ENCODE results near the gene ESRRA. TPM values are rescaled to one million over a fixed set of nuclear protein-coding genes. Genes with fewer than 3 reads are reported as not detected.

ESRRA gene
- total and polyA plus RNA-seq, 10 of the 15 experiments (the other 5 are each of a cell fraction or from before 2014, with no cell fraction given), result 0.32 to 48.9 (median 12.6) TPM

DNA sequence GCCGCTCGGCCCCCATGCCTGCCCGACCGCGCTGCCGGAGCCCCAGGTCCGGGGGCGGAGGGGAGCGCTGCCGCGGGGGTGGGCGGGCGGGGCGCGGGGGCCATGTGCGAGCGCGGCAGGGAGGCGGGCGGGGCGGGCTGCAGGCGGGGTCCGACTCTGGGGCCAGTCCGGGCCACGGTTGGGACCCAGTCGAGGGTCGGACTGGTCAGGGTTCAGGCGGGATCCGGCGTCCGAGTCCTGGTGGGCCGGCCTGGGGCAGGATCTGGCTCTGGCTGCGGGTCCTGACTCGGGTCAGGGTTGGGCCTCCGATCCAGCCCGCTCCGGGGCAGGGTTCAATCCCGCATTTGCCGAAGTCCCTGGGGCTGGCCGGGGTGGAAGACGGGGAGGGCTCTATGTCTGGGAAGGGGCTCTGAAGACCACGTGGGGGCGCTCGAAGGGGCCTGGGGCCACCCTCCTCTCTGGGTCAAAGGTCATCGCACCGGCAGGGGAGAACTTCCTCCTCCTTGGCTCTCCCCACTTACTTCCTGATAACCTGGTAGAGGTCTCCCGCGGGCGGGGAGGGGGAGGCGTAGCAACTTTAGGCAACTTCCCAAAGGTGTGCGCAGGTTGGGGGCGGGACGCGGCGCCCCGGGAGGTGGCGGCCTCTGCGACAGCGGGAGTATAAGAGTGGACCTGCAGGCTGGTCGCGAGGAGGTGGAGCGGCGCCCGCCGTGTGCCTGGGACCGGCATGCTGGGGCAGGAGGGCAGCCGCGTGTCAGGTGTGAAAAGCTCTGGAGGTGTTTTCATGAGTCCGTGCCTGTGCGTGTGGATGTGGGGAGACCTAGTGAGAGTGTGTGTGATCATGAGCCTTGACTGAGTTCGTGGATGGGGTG, 603 bp downstream of the ESRRA start (continued):
- TF ChIP-seq NFYB (IDR thresholded peaks at IDR 0.05; ENCODE audit: insufficient read depth, low read depth, low read length) (no peak), CHD4 (IDR thresholded peaks at IDR 0.05) (no peak), TCF12 (IDR thresholded peaks at IDR 0.05; ENCODE audit: low read depth, low read length) (no peak), TCF3 (IDR thresholded peaks at IDR 0.05; ENCODE audit: borderline replicate concordance, insufficient read depth, low read depth, low read length) (0 out of 2 replicates have a peak, but pooled peaks have one; percentile 15), SUZ12 (IDR thresholded peaks at IDR 0.05; ENCODE audit: unreplicated experiment) (no peak), LARP7 (IDR thresholded peaks at IDR 0.05) (no peak; the same call in 1 of the 2 replicates), NRF1 (conservative IDR thresholded peaks at IDR 0.05; ENCODE audit: low read depth, low read length) (no peak), JUNB (IDR thresholded peaks at IDR 0.05) (no peak), NBN (IDR thresholded peaks at IDR 0.05) (peak; percentile 47; the same call in 1 of the 2 replicates), PAX8 (IDR thresholded peaks at IDR 0.05) (no peak), KAT2A (conservative IDR thresholded peaks at IDR 0.05; ENCODE audit: control insufficient read depth, low read depth, low read length) (no peak), CBFB (IDR thresholded peaks at IDR 0.05; ENCODE audit: low read depth) (no peak), NR2F1 (conservative IDR thresholded peaks at IDR 0.05) (peak; percentile 98), JUND (IDR thresholded peaks at IDR 0.05; ENCODE audit: low read depth, low read length) (no peak), ZNF274 (IDR thresholded peaks at IDR 0.05; ENCODE audit: insufficient read depth, insufficient read length) (no peak)
- TF ChIP-seq, protein P1, sequence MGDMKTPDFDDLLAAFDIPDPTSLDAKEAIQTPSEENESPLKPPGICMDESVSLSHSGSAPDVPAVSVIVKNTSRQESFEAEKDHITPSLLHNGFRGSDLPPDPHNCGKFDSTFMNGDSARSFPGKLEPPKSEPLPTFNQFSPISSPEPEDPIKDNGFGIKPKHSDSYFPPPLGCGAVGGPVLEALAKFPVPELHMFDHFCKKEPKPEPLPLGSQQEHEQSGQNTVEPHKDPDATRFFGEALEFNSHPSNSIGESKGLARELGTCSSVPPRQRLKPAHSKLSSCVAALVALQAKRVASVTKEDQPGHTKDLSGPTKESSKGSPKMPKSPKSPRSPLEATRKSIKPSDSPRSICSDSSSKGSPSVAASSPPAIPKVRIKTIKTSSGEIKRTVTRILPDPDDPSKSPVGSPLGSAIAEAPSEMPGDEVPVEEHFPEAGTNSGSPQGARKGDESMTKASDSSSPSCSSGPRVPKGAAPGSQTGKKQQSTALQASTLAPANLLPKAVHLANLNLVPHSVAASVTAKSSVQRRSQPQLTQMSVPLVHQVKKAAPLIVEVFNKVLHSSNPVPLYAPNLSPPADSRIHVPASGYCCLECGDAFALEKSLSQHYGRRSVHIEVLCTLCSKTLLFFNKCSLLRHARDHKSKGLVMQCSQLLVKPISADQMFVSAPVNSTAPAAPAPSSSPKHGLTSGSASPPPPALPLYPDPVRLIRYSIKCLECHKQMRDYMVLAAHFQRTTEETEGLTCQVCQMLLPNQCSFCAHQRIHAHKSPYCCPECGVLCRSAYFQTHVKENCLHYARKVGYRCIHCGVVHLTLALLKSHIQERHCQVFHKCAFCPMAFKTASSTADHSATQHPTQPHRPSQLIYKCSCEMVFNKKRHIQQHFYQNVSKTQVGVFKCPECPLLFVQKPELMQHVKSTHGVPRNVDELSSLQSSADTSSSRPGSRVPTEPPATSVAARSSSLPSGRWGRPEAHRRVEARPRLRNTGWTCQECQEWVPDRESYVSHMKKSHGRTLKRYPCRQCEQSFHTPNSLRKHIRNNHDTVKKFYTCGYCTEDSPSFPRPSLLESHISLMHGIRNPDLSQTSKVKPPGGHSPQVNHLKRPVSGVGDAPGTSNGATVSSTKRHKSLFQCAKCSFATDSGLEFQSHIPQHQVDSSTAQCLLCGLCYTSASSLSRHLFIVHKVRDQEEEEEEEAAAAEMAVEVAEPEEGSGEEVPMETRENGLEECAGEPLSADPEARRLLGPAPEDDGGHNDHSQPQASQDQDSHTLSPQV (IDR thresholded peaks at IDR 0.05), result no peak
- TF ChIP-seq, protein P2, sequence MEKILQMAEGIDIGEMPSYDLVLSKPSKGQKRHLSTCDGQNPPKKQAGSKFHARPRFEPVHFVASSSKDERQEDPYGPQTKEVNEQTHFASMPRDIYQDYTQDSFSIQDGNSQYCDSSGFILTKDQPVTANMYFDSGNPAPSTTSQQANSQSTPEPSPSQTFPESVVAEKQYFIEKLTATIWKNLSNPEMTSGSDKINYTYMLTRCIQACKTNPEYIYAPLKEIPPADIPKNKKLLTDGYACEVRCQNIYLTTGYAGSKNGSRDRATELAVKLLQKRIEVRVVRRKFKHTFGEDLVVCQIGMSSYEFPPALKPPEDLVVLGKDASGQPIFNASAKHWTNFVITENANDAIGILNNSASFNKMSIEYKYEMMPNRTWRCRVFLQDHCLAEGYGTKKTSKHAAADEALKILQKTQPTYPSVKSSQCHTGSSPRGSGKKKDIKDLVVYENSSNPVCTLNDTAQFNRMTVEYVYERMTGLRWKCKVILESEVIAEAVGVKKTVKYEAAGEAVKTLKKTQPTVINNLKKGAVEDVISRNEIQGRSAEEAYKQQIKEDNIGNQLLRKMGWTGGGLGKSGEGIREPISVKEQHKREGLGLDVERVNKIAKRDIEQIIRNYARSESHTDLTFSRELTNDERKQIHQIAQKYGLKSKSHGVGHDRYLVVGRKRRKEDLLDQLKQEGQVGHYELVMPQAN (conservative IDR thresholded peaks at IDR 0.05), result peak; percentile 59; the same call in 1 of the 2 replicates
- TF ChIP-seq, protein P3, sequence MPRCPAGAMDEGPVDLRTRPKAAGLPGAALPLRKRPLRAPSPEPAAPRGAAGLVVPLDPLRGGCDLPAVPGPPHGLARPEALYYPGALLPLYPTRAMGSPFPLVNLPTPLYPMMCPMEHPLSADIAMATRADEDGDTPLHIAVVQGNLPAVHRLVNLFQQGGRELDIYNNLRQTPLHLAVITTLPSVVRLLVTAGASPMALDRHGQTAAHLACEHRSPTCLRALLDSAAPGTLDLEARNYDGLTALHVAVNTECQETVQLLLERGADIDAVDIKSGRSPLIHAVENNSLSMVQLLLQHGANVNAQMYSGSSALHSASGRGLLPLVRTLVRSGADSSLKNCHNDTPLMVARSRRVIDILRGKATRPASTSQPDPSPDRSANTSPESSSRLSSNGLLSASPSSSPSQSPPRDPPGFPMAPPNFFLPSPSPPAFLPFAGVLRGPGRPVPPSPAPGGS (IDR thresholded peaks at IDR 0.05; ENCODE audit: borderline replicate concordance, insufficient read depth, low read depth, low read length, poor library complexity, severe bottlenecking), result no peak
- TF ChIP-seq, protein P4, sequence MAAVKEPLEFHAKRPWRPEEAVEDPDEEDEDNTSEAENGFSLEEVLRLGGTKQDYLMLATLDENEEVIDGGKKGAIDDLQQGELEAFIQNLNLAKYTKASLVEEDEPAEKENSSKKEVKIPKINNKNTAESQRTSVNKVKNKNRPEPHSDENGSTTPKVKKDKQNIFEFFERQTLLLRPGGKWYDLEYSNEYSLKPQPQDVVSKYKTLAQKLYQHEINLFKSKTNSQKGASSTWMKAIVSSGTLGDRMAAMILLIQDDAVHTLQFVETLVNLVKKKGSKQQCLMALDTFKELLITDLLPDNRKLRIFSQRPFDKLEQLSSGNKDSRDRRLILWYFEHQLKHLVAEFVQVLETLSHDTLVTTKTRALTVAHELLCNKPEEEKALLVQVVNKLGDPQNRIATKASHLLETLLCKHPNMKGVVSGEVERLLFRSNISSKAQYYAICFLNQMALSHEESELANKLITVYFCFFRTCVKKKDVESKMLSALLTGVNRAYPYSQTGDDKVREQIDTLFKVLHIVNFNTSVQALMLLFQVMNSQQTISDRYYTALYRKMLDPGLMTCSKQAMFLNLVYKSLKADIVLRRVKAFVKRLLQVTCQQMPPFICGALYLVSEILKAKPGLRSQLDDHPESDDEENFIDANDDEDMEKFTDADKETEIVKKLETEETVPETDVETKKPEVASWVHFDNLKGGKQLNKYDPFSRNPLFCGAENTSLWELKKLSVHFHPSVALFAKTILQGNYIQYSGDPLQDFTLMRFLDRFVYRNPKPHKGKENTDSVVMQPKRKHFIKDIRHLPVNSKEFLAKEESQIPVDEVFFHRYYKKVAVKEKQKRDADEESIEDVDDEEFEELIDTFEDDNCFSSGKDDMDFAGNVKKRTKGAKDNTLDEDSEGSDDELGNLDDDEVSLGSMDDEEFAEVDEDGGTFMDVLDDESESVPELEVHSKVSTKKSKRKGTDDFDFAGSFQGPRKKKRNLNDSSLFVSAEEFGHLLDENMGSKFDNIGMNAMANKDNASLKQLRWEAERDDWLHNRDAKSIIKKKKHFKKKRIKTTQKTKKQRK (IDR thresholded peaks at IDR 0.05; ENCODE audit: low read depth, low read length), result no peak
